Skeletal muscle cell (primary cell): Measurements from ENCODE around the gene CREB5.

ENCODE experiments used
- DNase-seq: peaks from one replicate; pipeline ENCODE4 v3.0.0-alpha.2; 2010; ENCODE audit warnings: low read depth
- H3K4me3 ChIP-seq: 2 replicates; pipeline ENCODE4 v1.5.1; 2011; ENCODE audit warnings: low read depth, mild to moderate bottlenecking, control low read depth, low read length, moderate library complexity

CREB5 gene

DNA sequence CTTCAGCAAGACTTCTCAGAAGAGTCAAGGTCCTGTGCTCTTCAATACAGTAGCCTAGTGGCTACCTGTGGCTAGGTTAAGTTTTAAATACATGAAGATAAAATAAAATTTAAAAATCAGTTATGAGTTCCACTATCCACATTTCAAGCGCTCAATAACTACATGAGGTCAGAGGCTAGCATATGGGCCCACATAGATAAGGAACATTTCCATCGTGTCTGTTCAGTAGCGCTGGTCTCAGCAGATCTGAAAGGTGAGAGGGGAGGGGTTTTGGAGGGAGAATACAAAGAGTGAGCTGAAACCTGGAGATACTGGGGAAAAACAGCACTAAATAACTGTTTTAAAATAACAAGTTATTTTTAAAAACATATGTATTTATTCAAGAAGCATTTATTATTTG lies 326.8 kb downstream of the CREB5 start:
- no peak for DNase-seq
- no peak overlapping the region for H3K4me3 ChIP-seq

DNA sequence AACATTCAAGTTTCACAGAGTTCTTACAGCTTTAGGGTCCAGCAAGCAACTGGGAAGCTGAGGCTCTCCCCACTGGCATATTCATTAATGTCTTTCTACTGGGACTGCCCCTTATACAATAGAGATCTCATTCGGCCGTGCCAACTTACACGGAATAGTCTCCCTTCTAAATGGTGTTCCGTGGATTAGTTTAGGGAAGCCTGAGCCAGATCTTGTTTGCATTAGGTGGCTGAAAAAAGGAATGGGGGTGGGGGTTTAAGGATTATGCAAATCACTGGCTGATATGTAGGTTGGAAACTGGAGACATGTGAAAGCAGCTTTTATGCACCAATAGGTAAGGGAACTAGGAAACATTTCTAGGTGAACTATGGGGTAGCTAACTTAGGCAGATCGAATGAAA lies 327.5 kb downstream of the CREB5 start:
- no peak for DNase-seq
- H3K4me3 ChIP-seq: no peak overlapping the region

DNA sequence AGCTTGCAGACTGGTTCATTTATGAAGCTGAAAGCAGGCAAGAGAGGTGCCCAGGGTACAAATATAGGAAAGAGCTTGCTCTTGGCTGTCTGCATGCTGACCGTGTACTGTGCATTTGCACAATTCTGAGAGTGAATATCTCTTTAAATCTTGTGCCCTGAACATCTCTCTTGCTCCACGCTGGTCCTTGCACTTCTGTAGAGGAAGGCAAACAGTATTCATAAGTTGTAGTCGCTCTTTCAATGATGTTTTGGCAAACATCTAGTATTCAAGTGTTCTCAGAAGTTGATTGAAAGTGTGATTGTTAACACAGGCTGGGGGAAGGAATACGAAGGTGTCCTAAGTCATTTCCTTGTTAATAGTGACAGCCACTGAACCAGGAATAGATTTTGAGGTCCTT lies 332.6 kb downstream of the CREB5 start:
- H3K4me3 ChIP-seq: no peak overlapping the region
- DNase-seq: no peak

DNA sequence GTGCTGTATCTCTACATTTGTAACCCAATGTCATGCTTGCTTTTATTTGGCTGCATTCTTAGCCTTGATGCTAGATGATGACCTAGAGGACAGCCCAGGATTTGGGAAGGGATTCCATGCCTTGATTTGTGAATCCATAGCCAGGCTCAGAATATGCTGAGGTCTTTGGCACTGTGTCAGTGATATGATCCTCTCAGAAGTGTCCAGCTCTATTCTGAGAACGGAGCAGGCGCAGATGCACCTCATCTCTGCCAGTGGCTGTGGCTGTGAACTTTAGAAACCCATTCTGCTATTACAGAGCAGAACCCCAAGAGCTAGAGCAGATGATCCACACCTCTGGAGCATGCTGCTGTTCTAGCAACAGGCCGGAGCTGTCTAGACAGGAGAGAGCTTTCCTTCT lies 333.0 kb downstream of the CREB5 start:
- DNase-seq: no peak
- no peak overlapping the region for H3K4me3 ChIP-seq

DNA sequence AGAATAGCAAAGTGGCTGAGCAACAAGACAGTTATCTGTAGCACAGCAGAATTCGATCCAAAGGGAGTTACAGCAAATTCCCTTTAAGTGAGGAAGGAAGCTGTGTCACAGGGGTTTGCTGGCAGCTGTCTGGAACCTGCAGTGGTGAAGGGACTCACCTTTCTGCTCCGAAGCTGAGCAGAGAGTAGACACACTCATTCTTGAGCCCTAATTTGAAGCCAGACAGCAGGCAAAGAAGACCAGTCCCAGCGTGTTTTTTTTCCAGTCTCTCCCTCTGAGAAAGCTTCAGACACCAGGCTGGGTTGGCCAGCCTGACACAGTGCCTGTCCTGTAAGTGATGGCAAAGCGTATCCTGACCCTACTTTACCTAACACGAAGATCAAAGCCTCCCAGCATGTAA lies 335.1 kb downstream of the CREB5 start:
- no peak for DNase-seq
- H3K4me3 ChIP-seq: no peak overlapping the region

DNA sequence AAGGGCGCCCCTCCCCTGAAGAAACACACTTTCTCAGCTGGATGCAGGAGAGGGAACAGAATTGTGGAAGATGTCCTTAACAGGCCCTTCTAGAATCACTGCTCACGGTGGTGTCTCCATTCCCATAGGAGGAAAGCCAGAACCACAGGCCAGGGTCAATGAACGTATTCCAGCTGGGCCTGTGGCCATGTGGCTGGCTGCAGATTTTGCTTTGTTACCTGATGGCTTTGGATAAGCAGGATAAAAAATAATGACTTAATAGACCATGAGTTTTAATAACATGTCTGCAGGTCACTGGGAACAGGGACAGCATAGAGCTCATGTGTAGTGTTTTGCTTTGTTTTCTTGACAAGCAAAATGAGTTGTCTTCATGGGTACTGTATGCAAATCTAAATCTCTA lies 335.5 kb downstream of the CREB5 start:
- no peak for DNase-seq
- no peak overlapping the region for H3K4me3 ChIP-seq

DNA sequence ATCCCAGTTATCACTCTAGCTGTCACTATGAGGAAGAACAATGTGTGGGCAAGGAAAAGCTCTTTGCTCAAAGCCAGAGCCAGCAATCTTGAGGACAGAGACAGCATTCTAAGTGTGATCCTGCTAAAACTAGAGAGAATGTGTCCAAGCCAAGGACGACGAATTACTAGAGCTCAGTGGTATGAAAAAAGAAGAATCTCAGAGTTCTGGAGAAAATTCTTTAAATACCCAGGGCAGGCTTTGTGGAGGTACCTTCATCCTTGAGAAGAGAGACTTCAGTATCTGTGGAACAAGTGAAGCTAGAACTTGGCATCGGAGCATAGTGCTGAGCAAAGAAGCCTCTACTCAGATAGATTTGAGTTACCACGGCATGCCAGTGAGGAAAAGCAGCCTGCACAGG lies 336.0 kb downstream of the CREB5 start:
- DNase-seq: no peak
- H3K4me3 ChIP-seq: no peak overlapping the region

DNA sequence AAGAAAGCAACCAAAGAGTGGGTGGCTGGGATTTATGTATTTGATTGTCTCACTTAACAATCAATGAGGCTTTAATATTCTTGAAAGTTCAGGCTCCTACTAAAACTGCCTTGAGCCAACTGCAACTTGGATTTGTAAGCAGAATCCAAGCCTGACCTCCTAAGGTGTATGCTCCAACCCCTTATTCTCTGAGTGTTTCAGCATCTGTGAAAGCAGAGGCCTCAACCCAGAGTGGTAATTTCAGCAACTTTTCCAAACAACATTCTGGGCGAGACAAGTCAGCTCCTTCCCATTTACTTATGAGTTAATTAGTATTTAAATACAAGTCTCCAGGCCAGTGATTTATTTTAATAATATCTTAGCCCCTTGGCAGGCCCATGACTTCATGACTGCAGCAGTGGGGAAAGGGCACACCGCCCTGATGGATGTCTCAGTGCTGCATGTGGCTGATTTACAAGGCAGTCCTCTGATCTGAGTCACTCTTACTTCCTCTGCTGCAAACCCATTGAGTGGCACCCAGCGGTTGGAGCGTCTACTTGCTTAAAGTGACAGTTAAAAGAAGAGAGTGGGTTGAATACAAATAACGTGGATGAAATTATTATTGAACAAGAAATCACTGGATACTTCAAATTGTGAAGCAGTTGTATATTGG lies 336.7 kb downstream of the CREB5 start:
- no peak for DNase-seq
- no peak overlapping the region for H3K4me3 ChIP-seq

DNA sequence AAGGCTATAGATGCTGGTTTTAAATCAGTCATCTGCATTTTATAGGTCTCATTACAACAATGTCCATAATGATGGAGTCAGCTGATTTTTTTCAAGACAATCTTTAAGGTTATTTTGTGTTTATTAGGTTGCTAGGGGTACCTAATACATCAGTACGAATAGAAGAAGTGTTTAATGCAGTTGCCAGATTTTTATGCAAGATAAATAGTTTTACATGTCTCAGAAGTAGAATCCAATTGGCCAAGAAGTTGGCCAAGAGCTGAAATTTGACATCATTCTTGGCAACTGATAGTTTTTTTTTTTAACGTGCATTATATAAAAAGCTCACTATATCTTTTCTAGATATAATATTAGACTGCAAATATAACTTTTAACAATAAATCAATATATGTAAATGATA lies 337.3 kb downstream of the CREB5 start:
- DNase-seq: no peak
- H3K4me3 ChIP-seq: no peak overlapping the region

DNA sequence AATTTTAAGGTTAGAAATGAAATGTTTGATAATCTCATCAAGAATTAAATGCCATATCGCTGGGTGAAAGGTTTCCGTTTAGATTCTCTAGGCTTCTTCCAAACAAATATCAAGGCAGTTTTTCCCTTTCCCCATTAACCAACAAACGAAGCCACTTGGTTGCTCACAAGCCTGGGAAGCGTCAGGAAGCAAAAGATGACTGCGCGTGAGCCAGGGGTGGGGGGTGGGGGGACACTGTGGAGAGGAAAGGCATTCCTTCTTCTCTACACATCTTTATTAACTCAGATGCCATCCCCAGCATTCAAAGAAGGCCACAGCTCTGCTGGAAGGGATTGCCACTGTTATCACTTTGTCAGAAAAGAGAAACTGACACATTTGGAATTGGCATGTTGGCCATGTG lies 338.7 kb downstream of the CREB5 start:
- no peak overlapping the region for H3K4me3 ChIP-seq
- no peak for DNase-seq

DNA sequence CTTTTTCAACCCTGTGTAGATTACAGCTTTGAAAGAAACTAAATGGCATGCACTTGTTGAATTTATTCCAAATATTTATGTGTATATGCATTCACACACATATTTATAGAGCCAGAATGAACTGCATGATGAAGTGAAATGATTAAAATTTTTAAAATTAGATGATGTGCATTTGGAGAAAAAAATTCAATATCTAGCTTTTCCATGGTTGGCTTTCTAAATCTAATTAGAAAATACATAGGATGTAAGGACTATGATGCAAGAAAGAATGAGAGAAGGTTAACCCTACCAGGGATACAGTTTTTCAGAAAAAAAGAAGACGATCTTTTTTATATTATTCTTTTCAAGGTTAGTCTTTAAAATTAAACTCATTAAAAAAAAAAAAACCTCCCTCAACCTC lies 341.3 kb downstream of the CREB5 start:
- DNase-seq: no peak
- no peak overlapping the region for H3K4me3 ChIP-seq

DNA sequence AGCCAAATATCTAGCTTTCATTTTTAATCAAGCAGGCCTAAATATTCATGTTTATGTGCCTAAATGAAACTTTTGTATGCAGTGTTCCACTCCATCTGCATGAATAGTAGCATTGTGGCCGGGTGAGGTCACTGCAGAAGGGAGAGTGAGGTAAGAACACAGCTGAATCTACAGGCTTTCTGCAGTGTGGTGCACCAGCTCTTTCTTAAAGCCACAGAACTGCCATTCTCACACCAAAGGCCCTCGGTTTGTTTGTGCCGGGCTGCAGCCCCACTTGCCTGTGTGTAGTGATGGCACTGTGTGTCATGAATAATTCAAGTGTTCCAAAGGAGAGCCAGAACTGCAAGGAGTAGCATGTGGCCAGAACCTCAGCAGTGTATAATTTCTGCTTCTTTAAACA lies 341.7 kb downstream of the CREB5 start:
- no peak for DNase-seq
- H3K4me3 ChIP-seq: no peak overlapping the region

DNA sequence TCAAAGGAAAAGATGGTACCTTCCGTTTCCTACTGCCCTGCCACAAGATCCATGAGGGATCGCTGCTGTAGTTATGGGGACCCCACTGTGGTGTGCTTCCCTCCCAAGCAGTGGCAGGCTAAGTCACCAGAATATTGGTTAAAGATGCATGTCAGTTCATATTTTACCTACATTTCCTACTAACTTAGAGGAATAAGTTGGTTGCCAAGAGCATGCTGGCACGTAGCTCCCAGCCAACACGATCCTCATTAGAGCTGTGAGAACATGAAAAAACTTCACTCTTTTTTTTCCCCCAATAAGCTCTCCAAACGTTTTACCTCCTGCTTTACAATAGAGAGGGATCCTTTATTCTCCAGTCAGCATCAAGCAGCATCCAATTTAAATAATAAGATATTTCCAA lies 342.1 kb downstream of the CREB5 start:
- DNase-seq: no peak
- H3K4me3 ChIP-seq: no peak overlapping the region

DNA sequence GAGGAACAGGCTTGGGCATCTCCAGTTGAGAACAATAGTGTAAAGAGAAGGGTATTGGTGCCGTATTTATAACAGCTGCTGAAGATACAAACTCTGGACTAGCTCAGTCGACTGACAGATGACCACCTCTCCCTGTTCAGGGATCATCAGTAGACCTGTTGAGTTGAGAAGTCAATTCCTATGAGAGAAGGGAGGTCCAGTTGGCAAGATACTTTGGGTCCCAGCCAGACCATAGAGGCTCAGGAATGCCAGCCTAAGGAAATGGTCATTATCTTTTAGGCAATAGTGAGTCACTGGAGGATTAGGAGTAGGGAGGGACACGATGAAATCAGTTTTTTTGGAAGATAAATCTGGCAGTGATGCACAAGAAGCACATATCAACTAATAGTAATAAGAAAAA lies 342.9 kb downstream of the CREB5 start:
- no peak overlapping the region for H3K4me3 ChIP-seq
- DNase-seq: peak; percentile 68

DNA sequence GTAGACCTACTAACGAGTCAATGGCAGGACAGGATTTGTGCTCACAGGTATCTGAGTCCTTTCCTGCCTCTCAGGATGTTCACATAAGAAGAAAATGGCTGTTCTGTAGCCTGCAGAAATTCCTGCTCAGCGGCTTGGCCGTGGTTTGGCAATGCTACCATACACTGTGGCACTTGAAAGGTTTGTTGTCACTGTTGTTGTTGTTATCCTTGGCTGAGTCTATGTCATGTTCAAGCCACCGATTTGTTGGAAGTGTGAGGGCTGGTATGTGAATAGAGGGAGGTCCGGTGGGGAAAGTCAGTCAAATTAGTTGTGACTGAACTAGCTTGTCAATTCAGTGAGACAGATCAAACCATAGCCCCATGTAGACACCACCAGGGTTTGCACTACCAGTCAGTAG lies 345.9 kb downstream of the CREB5 start:
- no peak overlapping the region for H3K4me3 ChIP-seq
- no peak for DNase-seq

DNA sequence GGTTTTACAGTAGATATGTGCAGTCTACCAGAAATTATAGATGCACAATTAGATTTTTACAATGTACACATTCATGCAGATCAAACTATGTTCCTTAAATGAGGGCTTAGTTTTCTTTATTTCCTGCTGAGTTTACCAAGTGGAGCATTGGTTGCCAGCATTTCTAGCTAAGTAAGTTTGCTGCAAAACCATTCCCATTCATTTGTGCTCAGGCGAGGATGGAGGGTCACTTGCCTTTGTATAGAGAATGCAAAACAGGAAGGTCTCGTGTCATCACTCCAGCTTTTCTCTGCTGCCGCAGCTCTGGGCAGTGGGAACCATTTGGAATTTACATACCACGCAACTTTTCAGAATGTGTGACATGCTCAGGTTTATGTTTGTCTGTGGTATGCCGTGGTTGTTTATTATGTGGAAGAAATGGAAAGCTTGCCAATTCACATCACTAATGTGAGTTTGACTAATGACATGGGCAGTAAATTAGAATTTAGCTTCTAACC lies 347.2 kb downstream of the CREB5 start:
- DNase-seq: no peak
- no peak overlapping the region for H3K4me3 ChIP-seq

DNA sequence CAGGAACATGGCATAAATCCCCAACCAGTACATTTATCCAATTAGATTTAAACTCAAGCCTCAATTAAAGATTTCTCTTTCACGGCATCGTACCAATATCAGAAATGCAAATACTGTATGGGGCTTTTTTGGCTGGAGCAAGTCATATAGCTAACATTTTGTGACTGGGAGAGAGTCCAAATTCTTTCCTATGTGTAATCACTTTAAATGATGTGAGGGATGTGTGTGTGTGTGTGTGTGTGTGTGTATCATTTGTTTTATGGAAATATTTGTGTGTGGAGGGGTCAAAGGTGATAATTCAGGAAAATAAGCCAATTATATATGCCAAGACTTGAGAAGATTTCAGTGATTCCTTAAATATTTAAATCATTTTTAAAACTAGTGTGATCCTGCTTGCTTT lies 349.2 kb downstream of the CREB5 start:
- no peak overlapping the region for H3K4me3 ChIP-seq
- no peak for DNase-seq

DNA sequence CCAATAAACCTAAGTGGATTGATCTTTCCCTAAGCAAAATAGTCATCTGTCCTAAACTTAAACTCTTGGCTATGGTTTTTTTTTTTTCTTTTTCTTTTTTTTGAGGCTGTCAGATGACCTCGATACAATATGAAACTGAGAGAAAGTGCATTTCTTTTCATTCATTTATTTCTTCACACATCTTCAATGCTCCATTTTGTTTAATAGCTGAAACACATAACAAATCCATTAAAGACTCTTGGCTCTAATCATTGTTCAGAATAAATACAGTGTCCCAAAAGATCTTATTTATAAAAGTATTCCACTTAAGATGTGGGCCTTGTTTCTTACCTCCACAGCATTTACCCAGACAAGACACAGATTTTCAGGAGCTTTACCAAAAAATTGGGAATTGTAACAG lies 350.3 kb downstream of the CREB5 start:
- no peak for DNase-seq
- H3K4me3 ChIP-seq: no peak overlapping the region

DNA sequence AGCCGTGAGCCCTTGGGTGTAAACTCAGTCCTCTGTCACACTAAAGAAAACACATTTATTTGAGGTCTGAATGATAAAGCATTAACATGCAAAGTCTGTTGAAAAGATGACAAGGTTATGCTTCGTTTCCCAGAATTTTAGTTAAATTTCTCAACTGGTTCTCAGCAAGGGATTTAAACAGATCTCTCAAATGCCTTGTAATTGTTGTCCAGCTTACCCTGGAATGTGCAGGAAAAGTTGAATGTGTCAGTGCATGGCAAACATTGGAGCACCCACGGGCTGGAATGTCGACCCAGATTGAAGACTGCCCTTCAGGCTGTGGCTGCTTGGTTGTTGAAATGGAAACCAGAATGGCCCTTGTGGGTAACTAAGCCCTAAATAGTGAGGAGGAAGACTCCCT lies 354.0 kb downstream of the CREB5 start:
- no peak overlapping the region for H3K4me3 ChIP-seq
- no peak for DNase-seq

DNA sequence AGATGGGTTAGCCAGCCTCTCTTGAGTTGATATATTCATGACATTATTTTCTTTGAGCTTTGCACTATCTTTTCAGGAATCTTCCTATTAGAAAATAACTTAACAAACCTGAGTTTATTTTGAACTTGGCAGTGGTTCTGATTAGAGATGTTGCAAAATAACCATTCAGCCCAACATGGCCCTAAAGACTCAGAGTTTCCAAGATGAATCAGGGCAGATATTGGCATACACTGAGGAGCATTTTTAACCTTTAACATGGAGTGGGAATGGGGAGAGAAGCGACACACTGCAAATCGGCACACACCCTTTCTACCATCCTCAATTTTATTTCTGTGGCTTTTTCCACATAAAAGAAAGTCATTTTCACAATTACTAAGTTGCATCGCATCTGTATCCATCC lies 355.0 kb downstream of the CREB5 start:
- H3K4me3 ChIP-seq: no peak overlapping the region
- DNase-seq: peak; percentile 39

DNA sequence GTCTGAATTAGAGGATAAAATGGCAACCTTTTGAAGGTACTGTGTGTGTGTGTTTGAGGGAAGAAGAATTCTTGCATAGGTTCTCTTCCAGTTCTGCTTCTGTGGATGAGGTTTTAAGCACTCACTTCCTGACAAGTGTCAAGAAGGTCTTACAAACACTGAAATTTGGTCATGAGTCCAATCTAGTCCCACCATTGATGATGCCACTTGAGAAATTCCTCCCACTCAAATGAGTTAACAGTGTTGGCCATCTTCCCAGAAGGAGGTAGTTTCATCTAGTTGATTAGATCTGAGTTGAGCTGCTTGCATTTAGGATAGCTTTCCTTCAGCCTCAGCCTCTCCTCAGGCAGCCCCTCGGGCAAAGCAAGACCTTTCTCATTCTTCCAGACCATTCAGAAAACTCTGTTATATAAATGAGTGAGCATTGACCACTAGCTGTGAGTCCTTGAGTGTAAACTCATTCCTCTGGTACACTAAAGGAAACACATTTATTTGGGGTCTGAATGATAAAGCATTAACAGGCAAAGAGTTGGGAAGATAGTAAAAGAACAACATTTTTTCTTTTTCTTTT lies 356.3 kb downstream of the CREB5 start:
- no peak overlapping the region for H3K4me3 ChIP-seq
- peak; percentile 88 for DNase-seq
